ENCODE results near the gene KRTAP5-5.

Gene KRTAP5-5

DNA sequence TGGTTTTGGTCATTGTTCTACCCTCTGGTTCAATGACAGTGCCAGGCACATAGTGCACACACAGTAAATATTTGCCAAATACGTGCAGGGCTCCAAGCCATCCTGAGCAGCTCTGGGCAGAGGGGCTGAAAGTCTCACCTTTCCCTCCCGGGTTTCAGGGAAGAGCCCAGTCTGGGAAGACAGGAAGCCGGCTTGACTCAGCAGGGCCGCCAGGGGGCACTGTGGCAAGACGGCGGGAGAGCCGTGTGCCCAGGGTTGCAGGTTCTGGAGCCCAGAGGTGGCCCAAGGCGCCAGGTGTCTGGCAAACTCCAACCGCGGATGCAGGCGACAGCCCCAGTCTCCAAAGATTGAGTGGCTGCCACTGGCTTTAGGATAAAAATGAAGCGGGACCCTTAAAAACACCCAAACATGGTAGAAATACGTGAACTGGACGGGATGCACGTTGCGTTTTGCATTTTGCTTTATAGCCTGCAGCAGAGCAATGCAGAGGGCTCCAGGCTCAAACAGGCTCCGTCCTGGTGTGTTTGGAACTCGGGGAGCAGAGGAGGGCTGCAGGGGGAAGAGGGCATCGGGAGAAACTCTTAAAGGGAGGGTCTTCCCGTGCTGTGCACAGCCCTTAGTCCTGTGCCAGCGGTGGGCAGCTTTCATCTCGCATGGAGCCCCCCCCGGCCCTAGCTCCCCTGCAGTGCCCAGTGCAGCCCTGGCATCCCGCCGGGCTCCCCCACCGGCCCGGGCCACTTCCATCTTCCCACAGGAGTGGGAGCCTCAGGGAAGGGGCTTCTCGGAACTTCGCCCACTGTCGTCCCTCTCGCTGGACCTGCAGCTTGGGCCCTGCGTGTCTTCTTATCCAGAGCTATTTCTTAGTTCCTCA, 10.7 kb downstream of the KRTAP5-5 start:
- ChIA-PET CTCF (interaction anchor here (0.6 to 8.0 kb wide), 20 partner anchors 9 to 516 kb away, joined by 3 to 134 read pairs (median 5); partner anchors contain the start of genes KRTAP5-3 and KRTAP5-5), POLR2A (no interaction called here)
- peak; percentile 87 for TF ChIP-seq CTCF (IDR thresholded peaks at IDR 0.05; ENCODE audit: insufficient read depth, low read length, missing control alignments)
- no peak overlapping the region for H3K4me3 ChIP-seq (ENCODE audit: low read depth, low read length)
- DNase-seq (ENCODE audit: low read depth, low spot score): no peak

GRCh38 chr11:1641096-1641495, 11.5 kb downstream of the KRTAP5-5 start:
- CTCF ChIA-PET: interaction anchor here (0.8 to 8.0 kb wide), 10 partner anchors 10 to 515 kb away, joined by 3 to 134 read pairs (median 6); no protein-coding TSS in a partner anchor
- POLR2A ChIA-PET: no interaction called here
- no peak overlapping the region for H3K4me3 ChIP-seq (ENCODE audit: low read depth, low read length)
- no peak for DNase-seq (ENCODE audit: low read depth, low spot score)
- no peak for TF ChIP-seq CTCF (IDR thresholded peaks at IDR 0.05; ENCODE audit: insufficient read depth, low read length, missing control alignments)

- ChIA-PET CTCF (interaction anchor here (1.4 to 8.0 kb wide), 4 partner anchors 9 to 96 kb away, joined by 4 to 134 read pairs (median 6); no protein-coding TSS in a partner anchor), POLR2A (no interaction called here)
Observed at GRCh38 chr11:1642288-1643145, 12.9 kb downstream of the KRTAP5-5 start.

GRCh38 chr11:1643146-1643690, 13.6 kb downstream of the KRTAP5-5 start:
- no peak overlapping the region for H3K4me3 ChIP-seq (ENCODE audit: low read depth, low read length)
- no peak for TF ChIP-seq CTCF (IDR thresholded peaks at IDR 0.05; ENCODE audit: insufficient read depth, low read length, missing control alignments)
- ChIA-PET POLR2A (no interaction called here), CTCF (interaction anchor here (1.4 to 8.0 kb wide), 4 partner anchors 9 to 96 kb away, joined by 4 to 134 read pairs (median 6); no protein-coding TSS in a partner anchor)
- no peak for DNase-seq (ENCODE audit: low read depth, low spot score)

More at GRCh38 chr11:1642288-1643145, 12.9 kb downstream of the KRTAP5-5 start:
- no peak for TF ChIP-seq CTCF (IDR thresholded peaks at IDR 0.05; ENCODE audit: insufficient read depth, low read length, missing control alignments)
- no peak overlapping the region for H3K4me3 ChIP-seq (ENCODE audit: low read depth, low read length)
- no peak for DNase-seq (ENCODE audit: low read depth, low spot score)

DNA sequence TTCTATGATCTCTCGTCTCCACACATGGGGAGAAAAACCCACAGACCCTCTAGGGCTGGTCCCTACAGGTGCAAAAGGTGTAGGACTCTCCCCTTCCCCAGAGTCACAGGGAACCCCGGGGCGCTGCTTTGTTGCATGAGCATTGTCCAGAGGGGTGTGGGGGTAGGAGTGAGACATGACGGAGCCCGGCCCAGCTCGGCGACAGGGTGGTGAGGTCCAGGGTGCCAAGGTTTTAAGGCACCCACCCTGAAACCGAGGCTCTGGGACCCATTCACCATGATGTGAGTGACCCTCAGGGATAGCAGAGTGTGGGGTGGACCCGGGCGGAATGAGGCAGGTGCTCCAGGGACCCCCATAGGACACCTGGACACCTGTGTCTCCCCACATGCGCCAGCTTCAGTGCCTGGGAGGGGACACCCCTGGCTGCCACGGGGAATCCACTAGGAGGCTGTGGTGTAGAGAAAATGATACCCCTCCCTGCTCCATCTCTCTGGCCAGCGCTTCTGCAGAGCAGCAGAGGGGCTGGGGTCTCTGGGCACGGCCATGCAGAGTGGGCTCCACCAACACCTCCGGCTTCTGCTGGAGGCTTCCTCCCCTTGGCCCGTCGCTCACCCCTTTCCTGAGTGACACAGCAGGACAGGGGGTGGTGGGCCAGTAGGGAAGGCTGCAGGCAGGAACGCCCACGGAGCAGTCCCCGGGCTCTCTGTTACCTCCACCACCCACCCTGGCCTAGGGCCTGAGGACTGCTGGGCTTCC, 15.2 kb downstream of the KRTAP5-5 start:
- ChIA-PET POLR2A (no interaction called here), CTCF (interaction anchor here (1.6 to 11.1 kb wide), 4 partner anchors 7 to 509 kb away, joined by 8 to 230 read pairs (median 76); no protein-coding TSS in a partner anchor)
- H3K4me3 ChIP-seq (ENCODE audit: low read depth, low read length): no peak overlapping the region
- DNase-seq (ENCODE audit: low read depth, low spot score): no peak
- no peak for TF ChIP-seq CTCF (IDR thresholded peaks at IDR 0.05; ENCODE audit: insufficient read depth, low read length, missing control alignments)

Measured in AG04449 (cell line).